Gastrocnemius medialis (tissue), 4 donors: ENCODE measurements around the gene STK39. TPM values are rescaled to one million over a fixed set of nuclear protein-coding genes. Genes with fewer than 3 reads are reported as not detected.
"Not testable (repeated sequence)": the region's sequence is repeated elsewhere in the genome, so short reads cannot be mapped to it uniquely, and the experiment has no call there.

Experiments used
- ATAC-seq, 2 donors: fragments of 150-250 bp; one replicate each; pipeline ENCODE4 v1.9.1; 2016
- DNase-seq, 2 donors: peaks; one replicate each; pipeline ENCODE4 v3.0.0-alpha.2; 2019
- H3K27ac ChIP-seq, 4 donors: fragments of 200-600 bp; sonication (generic); 1 replicate in 1 of 4; 2 replicates in 3 of 4; pipeline ENCODE4 v1.5.1; 2016 to 2018; ENCODE audit warnings: mild to moderate bottlenecking in 2 of 4, moderate library complexity in 1 of 4
- H3K27me3 ChIP-seq, 3 donors: fragments of 200-600 bp; sonication (generic) in 2 of 3; 1 replicate in 1 of 3; 2 replicates in 2 of 3; pipeline versions ENCODE4 v1.5.1 to v1.6.0; 2016 to 2019; ENCODE audit warnings: mild to moderate bottlenecking in 1 of 3, moderate library complexity in 1 of 3
- H3K36me3 ChIP-seq, 2 donors: fragments of 200-600 bp; sonication (generic) in 1 of 2; one replicate each; pipeline ENCODE4 v1.5.1; 2017 to 2018
- H3K4me1 ChIP-seq, 2 donors: fragments of 200-600 bp; sonication (generic) in 1 of 2; one replicate each; pipeline ENCODE4 v1.5.1; 2016 to 2017; ENCODE audit warnings: mild to moderate bottlenecking in 2 of 2
- H3K4me3 ChIP-seq, 4 donors: fragments of 200-600 bp; sonication (generic) in 3 of 4; 1 replicate in 1 of 4; 2 replicates in 3 of 4; pipeline ENCODE4 v1.5.1; 2016 to 2019; ENCODE audit warnings: mild to moderate bottlenecking in 2 of 4
- H3K9me3 ChIP-seq, 3 donors: fragments of 200-600 bp; sonication (generic) in 2 of 3; 1 replicate in 1 of 3; 2 replicates in 2 of 3; pipeline ENCODE4 v1.5.1; 2016 to 2019
- CTCF ChIP-seq, 5 experiments: fragments of 450-650 bp in 3 of 5; fragments of 200-600 bp in 2 of 5; sonication (generic) in 2 of 5; IDR thresholded peaks in 4 of 5; conservative IDR thresholded peaks in 1 of 5; 1 replicate in 4 of 5; 2 replicates in 1 of 5; pipeline ENCODE4 v1.5.1; 2016 to 2019; ENCODE audit warnings: antibody characterized with exemption in 5 of 5, mild to moderate bottlenecking in 3 of 5, moderate library complexity in 3 of 5
- POLR2A ChIP-seq, 2 donors: fragments of 450-650 bp; IDR thresholded peaks; one replicate each; pipeline ENCODE4 v1.6.1; 2017; ENCODE audit warnings: antibody characterized with exemption in 2 of 2, mild to moderate bottlenecking in 2 of 2, moderate library complexity in 2 of 2
- in situ Hi-C, 4 donors: fragments of 200-750 bp; cut with MboI; loops; one replicate each; pipeline versions ENCODE4 v1.15.0 to v1.8.0; 2017; ENCODE audit warnings: low sequenced_read_pairs in 4 of 4
- intact Hi-C: fragments of 100-400 bp; cut with DNase I; formaldehyde crosslinking; loops from one replicate; pipeline ENCODE4 v1.15.1; 2023; ENCODE audit warnings: low total_unique reads
- total RNA-seq, 4 donors: library from RNA; depleted of rRNA; stranded (reverse); fragments of >200 nt; gene quantifications; one replicate each; pipeline versions ENCODE4 v1.1.0 to v1.2.3, GENCODE V29; 2016

Gene STK39
- total RNA-seq, 4 donors from 2014 or later: 0.66 to 2.9 (median 1.9) TPM

- intact Hi-C loops: no loop called here
- no peak overlapping the region for H3K4me3 ChIP-seq
- H3K27me3 ChIP-seq: no peaks in the 10 kb centered on the region
- no peak overlapping the region for H3K27ac ChIP-seq
- H3K9me3 ChIP-seq: no peaks in the 10 kb centered on the region
- no peaks in the 10 kb centered on the region for H3K4me1 ChIP-seq
- no peak for TF ChIP-seq CTCF (IDR thresholded peaks at IDR 0.05 in 4 of 5, conservative IDR thresholded peaks at IDR 0.05 in 1 of 5)
- no peak for TF ChIP-seq POLR2A (IDR thresholded peaks at IDR 0.05)
- in situ Hi-C loops: no loop called here
- no peaks in the 10 kb centered on the region for H3K36me3 ChIP-seq
- ATAC-seq (no peak), DNase-seq (no peak)
These were observed 197.8 kb downstream of the STK39 start for GRCh38 chr2:168049609-168050008.

- H3K36me3 ChIP-seq: no peaks in the 10 kb centered on the region
- no peak overlapping the region for H3K4me3 ChIP-seq
- intact Hi-C loops (no loop called here), in situ Hi-C loops (no loop called here)
- DNase-seq (no peak), ATAC-seq (no peak)
- TF ChIP-seq CTCF (IDR thresholded peaks at IDR 0.05 in 4 of 5, conservative IDR thresholded peaks at IDR 0.05 in 1 of 5) (no peak), POLR2A (IDR thresholded peaks at IDR 0.05) (no peak)
- no peaks in the 10 kb centered on the region for H3K9me3 ChIP-seq
- H3K4me1 ChIP-seq: no peaks in the 10 kb centered on the region
- H3K27me3 ChIP-seq: no peaks in the 10 kb centered on the region
- no peak overlapping the region for H3K27ac ChIP-seq
These were observed 200.2 kb downstream of the STK39 start for GRCh38 chr2:168047091-168047690.

GRCh38 chr2:168044579-168044978 is 202.8 kb downstream of the STK39 start:
- no peaks in the 10 kb centered on the region for H3K36me3 ChIP-seq
- in situ Hi-C loops (no loop called here), intact Hi-C loops (no loop called here)
- TF ChIP-seq CTCF (IDR thresholded peaks at IDR 0.05 in 4 of 5, conservative IDR thresholded peaks at IDR 0.05 in 1 of 5) (no peak), POLR2A (IDR thresholded peaks at IDR 0.05) (no peak)
- DNase-seq: no peak
- no peaks in the 10 kb centered on the region for H3K27me3 ChIP-seq
- no peak for ATAC-seq
- no peaks in the 10 kb centered on the region for H3K9me3 ChIP-seq
- H3K4me1 ChIP-seq: no peaks in the 10 kb centered on the region
- H3K4me3 ChIP-seq: no peak overlapping the region
- no peak overlapping the region for H3K27ac ChIP-seq

- no peak for DNase-seq
- Histone ChIP-seq H3K4me3 (no peak overlapping the region), H3K4me1 (no peaks in the 10 kb centered on the region), H3K9me3 (no peaks in the 10 kb centered on the region), H3K36me3 (no peaks in the 10 kb centered on the region), H3K27ac (no peak overlapping the region), H3K27me3 (no peaks in the 10 kb centered on the region)
- in situ Hi-C loops (no loop called here), intact Hi-C loops (no loop called here)
- ATAC-seq: no peak
- no peak for TF ChIP-seq CTCF (IDR thresholded peaks at IDR 0.05 in 4 of 5, conservative IDR thresholded peaks at IDR 0.05 in 1 of 5)
- TF ChIP-seq POLR2A (IDR thresholded peaks at IDR 0.05): no peak
These were observed 203.2 kb downstream of the STK39 start for GRCh38 chr2:168044176-168044575.

GRCh38 chr2:168042127-168042824 is 205.1 kb downstream of the STK39 start:
- H3K9me3 ChIP-seq, H3K27ac ChIP-seq, ATAC-seq, H3K4me3 ChIP-seq, H3K4me1 ChIP-seq, H3K27me3 ChIP-seq, H3K36me3 ChIP-seq, DNase-seq, in situ Hi-C loops, intact Hi-C loops: not testable (repeated sequence)
